ENCODE measurements around the gene CPSF2.

Gene CPSF2
- 114 to 150 reads per million in 2 experiments for total RNA-seq

DNA sequence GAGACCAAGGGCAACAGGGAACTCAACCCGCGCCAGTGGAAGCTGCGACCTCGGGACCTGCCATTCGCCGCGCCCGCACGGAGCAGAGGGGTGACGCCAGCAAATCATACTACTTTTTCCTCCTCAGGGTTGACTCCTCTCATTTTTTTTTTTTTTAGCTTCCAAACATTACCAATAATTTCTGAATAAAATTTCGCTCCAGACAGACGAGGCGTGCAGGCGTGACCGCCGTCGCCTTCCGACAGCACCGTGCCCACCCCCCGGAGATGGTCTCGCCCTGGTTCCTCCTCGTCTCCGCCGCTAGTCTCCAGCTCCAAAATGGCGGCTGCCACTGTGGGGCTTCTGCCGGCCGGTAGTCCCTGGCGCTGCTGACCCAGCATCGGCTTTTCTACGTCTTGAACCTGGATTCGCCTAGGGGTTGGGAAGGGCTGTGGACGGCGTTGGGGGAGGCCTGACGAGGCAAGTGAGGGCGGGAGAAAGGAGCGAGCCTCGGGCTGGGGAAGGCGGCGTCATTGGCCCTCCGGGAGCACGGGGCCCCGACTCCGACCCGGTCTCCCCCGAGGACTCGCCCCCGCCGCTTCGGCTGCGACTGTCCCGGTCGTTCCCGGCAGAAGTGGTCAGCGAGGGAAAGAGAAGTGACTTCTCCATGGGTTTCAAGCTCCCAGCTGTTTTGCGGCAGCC lies at the start of gene CPSF2, which contains the start of gene NDUFB1:
Gene CPSF2 (plus strand): TSS at position 300 of the 681 bp plus-strand sequence. CDS start 9,016 bp downstream, outside the sequence.
Gene NDUFB1 (minus strand): TSS at position 37 of the 681 bp plus-strand sequence. CDS start 4,069 bp downstream, outside the sequence.
- DNase-seq (ENCODE audit: low read depth): peak; percentile 70

GRCh38 chr14:92074555-92074954 lies 47.2 kb upstream of the CPSF2 start:
- DNase-seq (ENCODE audit: low read depth): no peak

GRCh38 chr14:92088494-92088893 lies 33.3 kb upstream of the CPSF2 start:
- DNase-seq (ENCODE audit: low read depth): no peak

GRCh38 chr14:92093320-92093719 lies 28.4 kb upstream of the CPSF2 start:
- no peak for DNase-seq (ENCODE audit: low read depth)

DNA sequence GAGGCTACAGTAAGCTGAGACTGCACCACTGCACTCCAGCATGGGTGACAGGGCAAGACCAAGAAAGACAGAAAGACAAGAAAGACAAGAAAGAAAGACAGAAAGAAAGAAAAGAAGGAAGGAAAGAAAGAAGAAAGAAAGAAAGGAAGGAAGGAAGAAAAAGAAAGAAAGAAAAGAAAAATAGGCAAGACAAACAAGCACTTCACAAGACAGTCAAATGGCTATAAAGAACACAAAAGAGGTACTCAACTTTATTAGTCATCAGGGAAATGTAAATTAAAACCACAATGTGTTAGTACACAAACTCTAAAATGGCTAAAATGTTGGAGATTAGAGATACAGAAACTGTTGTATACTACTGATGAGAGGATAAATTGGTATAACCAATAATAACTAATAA lies 22.0 kb upstream of the CPSF2 start:
- no peak for DNase-seq (ENCODE audit: low read depth)

- DNase-seq (ENCODE audit: low read depth): no peak
Measured at GRCh38 chr14:92103363-92103989, 18.3 kb upstream of the CPSF2 start.

GRCh38 chr14:92105073-92105892 lies 16.5 kb upstream of the CPSF2 start:
- DNase-seq (ENCODE audit: low read depth): no peak

DNA sequence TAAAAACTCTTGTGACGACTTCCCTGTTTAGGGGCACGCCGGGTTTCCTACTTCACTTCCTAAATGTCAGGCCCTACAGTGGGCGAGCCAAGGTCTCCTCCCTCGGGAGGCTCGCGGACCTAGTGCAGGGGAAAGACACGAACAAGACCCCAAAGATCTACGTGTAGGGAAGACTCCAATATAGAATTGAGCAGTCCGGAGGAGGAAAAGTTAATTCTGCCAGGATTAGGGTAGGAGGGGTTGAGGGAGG lies 16.0 kb upstream of the CPSF2 start:
- no peak for DNase-seq (ENCODE audit: low read depth)

DNA sequence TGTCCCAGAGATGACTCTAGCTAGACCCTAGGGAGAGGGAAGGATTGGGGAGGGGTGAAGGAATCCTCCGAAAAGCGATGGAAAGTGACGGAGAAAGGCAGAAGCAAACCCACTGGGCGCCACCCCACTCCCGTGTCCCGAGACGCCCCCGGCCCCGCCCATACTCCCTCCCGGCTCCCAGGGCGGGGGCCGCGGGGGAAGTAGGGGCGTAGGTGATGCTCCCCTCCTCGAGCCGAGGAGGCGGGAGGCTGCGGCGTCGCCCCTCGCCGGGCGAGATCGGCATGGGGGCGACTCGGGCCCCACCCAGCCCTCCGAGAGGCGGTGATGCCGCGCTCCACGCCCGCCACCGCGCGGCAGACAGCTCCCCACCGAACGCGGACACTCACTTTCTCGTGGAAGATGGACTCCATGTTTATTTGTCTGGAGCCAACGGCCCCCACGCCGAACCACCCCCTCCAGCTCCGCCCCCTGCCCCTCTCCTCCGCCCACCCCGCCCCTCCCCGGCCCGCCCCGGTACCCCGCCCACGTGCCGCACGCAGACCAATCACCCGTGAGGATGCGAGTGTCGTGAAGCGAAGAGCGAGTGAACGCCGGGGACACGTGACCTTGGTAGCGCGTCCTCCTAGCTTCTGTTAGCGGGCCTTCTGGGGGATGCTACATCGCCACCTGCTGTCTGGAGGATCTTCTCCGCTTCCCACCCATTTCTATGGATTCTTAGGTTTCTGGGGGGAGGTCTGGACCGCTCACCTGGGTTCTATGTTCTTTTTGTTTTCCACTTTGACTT lies 15.4 kb upstream of the CPSF2 start, which contains the start of gene ATXN3:
Gene ATXN3 (minus strand): TSS at position 440 of the 784 bp plus-strand sequence. CDS start 30 bp downstream, at position 410.
- DNase-seq (ENCODE audit: low read depth): peak; percentile 96

GRCh38 chr14:92108345-92109254 lies 13.2 kb upstream of the CPSF2 start:
- DNase-seq (ENCODE audit: low read depth): no peak

DNA sequence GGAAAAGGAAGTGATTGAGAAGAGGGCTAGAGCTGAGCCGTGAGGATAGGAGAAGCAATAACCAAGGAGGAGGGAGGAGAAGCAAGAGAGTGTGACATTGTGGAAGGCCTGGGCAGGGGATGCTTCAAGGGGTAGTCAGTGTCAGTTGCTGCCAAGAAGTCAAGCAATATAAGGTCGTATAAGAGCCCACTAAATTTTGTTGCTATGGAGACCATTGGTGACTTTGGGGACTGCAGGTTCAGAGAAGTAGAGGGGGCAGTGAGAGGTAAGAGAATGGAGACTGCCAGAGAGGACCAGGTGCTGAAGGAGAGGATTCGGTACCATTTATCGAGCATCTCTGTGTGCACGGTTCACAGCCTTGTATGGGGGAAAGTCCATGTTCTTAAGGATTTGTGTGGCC lies 12.3 kb upstream of the CPSF2 start:
- no peak for DNase-seq (ENCODE audit: low read depth)

DNA sequence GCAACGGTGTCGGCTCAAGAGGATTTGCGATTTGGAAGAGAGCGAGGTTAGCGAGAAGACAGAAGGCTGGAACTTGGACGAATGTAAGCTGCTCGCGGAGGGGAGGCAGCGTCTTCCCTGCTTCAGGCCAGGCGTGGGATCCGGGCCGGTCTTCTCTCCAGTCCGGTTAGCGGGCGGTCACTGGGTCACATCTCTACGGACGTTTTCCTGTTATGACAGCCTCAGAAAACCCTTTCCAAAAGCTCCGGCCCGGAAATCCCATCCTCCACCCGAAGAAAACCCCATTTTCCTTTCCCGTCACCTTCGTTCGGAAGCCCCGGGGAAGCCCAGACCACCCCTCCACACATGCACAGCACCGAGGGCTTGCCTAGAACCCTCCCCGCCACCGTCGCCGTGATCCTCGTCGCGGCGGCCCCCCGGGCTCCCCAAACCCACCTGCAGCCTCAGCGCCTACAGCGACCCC lies 531 bp upstream of the CPSF2 start:
- DNase-seq (ENCODE audit: low read depth): no peak

DNA sequence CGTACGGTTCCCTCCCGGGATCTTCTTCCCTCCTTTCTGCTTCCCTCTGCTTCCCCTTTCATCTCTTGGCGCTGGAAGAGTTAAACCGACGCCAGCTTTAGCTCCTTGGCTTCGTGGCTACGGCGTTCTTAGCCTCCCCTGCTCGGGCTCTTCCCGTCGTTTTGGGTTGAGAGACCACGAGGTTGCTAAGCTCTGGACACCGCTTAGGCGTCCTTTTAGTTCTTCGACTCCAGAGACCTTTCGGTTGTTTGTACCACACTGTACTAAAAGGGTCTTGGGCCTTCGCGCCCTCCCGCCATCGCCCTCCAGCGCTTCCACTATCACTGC lies 545 bp downstream of the CPSF2 start:
- DNase-seq (ENCODE audit: low read depth): no peak

- DNase-seq (ENCODE audit: low read depth): no peak
Measured at GRCh38 chr14:92122761-92123160, 992 bp downstream of the CPSF2 start.

GRCh38 chr14:92134456-92134855 lies 12.7 kb downstream of the CPSF2 start:
- no peak for DNase-seq (ENCODE audit: low read depth)

- DNase-seq (ENCODE audit: low read depth): no peak
Measured at GRCh38 chr14:92135269-92135668, 13.5 kb downstream of the CPSF2 start.

GRCh38 chr14:92143309-92143708 lies 21.5 kb downstream of the CPSF2 start:
- no peak for DNase-seq (ENCODE audit: low read depth)

- no peak for DNase-seq (ENCODE audit: low read depth)
Measured at GRCh38 chr14:92143962-92144361, 22.2 kb downstream of the CPSF2 start.

DNA sequence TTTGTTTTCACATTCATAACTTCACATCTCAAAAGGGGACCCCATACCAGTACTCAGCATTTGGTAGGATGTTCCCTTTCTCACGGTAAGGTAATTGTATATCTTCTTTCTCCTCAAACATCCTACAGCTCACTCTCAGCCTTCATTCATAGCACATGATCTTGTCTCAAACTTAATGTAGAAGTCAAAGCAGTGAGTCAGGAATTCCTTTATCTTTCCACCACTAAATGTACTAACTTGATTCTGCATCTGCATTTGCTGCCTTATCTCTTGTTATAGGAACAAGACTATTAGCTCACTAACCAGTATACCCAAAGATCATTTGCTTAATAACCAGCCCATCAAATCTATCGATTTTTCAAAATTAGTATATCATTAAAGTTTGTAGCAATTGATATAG lies 22.9 kb downstream of the CPSF2 start:
- no peak for DNase-seq (ENCODE audit: low read depth)

DNA sequence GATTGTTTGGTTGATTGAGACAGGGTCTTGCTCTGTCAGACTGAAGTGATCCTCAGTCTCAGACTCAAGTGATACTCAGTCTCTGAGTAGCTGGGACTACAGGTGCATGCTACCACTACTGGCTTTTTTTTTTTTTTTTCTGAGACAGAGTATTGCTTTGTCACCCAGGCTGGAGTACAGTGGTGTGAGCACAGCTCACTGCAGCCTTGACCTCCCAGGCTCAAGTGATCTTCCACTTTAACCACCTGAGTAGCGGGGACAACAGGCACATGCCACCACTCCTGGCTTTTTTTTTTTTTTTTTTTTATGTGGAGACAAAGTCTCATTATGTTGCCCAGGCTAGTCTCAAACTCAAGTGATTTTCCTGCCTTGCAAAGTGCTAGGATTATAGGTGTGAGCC lies 31.8 kb downstream of the CPSF2 start:
- DNase-seq (ENCODE audit: low read depth): no peak

Data from T follicular helper cell (primary cell).